ENCODE data around the gene PFKL.

- TF ChIP-seq BACH1 (IDR thresholded peaks at IDR 0.05; ENCODE audit: low read length), result no peak
- no peak for TF ChIP-seq RXRA (IDR thresholded peaks at IDR 0.05; ENCODE audit: insufficient read depth, low read depth, low read length)
- TF ChIP-seq RNF2 (IDR thresholded peaks at IDR 0.05; ENCODE audit: borderline replicate concordance, low read depth, low read length, missing control alignments, poor library complexity, severe bottlenecking), result no peak
- TF ChIP-seq USF2 (IDR thresholded peaks at IDR 0.05; ENCODE audit: low read length), result no peak
- no peak for TF ChIP-seq CHD1 (IDR thresholded peaks at IDR 0.05; ENCODE audit: low read depth, low read length)
- TF ChIP-seq SIN3A (conservative IDR thresholded peaks at IDR 0.05 in 1 of 2, IDR thresholded peaks at IDR 0.05 in 1 of 2; ENCODE audit: low read depth in 1 of 2, low read length in 2 of 2), result no peak
- TF ChIP-seq EGR1 (IDR thresholded peaks at IDR 0.05; ENCODE audit: borderline replicate concordance, low read depth, low read length), result no peak
- TF ChIP-seq, protein P1, sequence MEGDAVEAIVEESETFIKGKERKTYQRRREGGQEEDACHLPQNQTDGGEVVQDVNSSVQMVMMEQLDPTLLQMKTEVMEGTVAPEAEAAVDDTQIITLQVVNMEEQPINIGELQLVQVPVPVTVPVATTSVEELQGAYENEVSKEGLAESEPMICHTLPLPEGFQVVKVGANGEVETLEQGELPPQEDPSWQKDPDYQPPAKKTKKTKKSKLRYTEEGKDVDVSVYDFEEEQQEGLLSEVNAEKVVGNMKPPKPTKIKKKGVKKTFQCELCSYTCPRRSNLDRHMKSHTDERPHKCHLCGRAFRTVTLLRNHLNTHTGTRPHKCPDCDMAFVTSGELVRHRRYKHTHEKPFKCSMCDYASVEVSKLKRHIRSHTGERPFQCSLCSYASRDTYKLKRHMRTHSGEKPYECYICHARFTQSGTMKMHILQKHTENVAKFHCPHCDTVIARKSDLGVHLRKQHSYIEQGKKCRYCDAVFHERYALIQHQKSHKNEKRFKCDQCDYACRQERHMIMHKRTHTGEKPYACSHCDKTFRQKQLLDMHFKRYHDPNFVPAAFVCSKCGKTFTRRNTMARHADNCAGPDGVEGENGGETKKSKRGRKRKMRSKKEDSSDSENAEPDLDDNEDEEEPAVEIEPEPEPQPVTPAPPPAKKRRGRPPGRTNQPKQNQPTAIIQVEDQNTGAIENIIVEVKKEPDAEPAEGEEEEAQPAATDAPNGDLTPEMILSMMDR (IDR thresholded peaks at IDR 0.05; ENCODE audit: control extremely low read depth in 1 of 3, insufficient read depth in 1 of 3, low read depth in 1 of 3, low read length in 3 of 3), result no peak
- TF ChIP-seq, protein P2, sequence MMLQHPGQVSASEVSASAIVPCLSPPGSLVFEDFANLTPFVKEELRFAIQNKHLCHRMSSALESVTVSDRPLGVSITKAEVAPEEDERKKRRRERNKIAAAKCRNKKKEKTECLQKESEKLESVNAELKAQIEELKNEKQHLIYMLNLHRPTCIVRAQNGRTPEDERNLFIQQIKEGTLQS (IDR thresholded peaks at IDR 0.05; ENCODE audit: insufficient read depth, low read depth, low read length), result no peak
- no peak for TF ChIP-seq POLR2A (IDR thresholded peaks at IDR 0.05; ENCODE audit: control extremely low read depth in 1 of 2, low read depth in 2 of 2, low read length in 2 of 2)
- TF ChIP-seq HDAC2 (IDR thresholded peaks at IDR 0.05; ENCODE audit: borderline replicate concordance in 1 of 2, low read depth in 2 of 2, low read length in 2 of 2), result no peak
- TF ChIP-seq EZH2 (IDR thresholded peaks at IDR 0.05; ENCODE audit: low read depth, low read length, severe bottlenecking), result no peak
Measured at GRCh38 chr21:44375281-44375651, 75.4 kb downstream of the PFKL start.

Data from H1 (cell line).